ENCODE data around the gene HMBS. TPM values are rescaled to one million over a fixed set of nuclear protein-coding genes. Genes with fewer than 3 reads are reported as not detected.
A peak's percentile ranks its signal among the peaks of the same experiment; 100 is the strongest.

Gene HMBS
- total RNA-seq (2021; fragmentation: NEBNext Ultra II Directional; extraction: Animal tissue kit (Norgen Biotek cat#: 25700)), result 65.5 and 69.3 TPM in 2 replicates
- 104 and 109 TPM in 2 replicates for polyA plus RNA-seq (2011; rRNA removed)
- 123 TPM for polyA plus RNA-seq (2011; cell fraction: cytosol; rRNA removed)
- 128 TPM for polyA plus RNA-seq (2011; cell fraction: nucleus; rRNA removed)
- polyA plus RNA-seq (2012, experiment 1 of 2), result 65.2 to 89.7 TPM (median 83.7 TPM) in 4 replicates
- 110 TPM for polyA plus RNA-seq (2012, experiment 2 of 2)
- polyA plus RNA-seq (2013, experiment 1 of 2), result 45.1 TPM
- polyA plus RNA-seq (2013, experiment 2 of 2), result 44.1 TPM
- 78.6 and 79.0 TPM in 2 replicates for polyA minus RNA-seq (2011; rRNA and poly(A)+ RNA removed)
- polyA minus RNA-seq (2011; cell fraction: cytosol; rRNA and poly(A)+ RNA removed), result 51.2 TPM
- polyA minus RNA-seq (2011; cell fraction: nucleus; rRNA and poly(A)+ RNA removed), result 44.6 TPM
- long read RNA-seq, experiment 1, transcript HMBS-201 (14 exons, 1,501 nt), result major isoform, 45 of 77 reads
- long read RNA-seq, experiment 1, partial matches to known transcripts, result 21 of 77 reads
- long read RNA-seq, experiment 1, other reads (novel, unspliced or antisense), result 9 of 77 reads
- long read RNA-seq, experiment 2, transcript HMBS-201 (14 exons, 1,501 nt), result major isoform, 79 of 104 reads
- long read RNA-seq, experiment 2, partial matches to known transcripts, result 6 of 104 reads
- long read RNA-seq, experiment 2, other reads (novel, unspliced or antisense), result 16 of 104 reads

GRCh38 chr11:119084663-119085436 lies at the start of gene HMBS:
Gene HMBS (plus strand): TSS chr11:119084881. CDS start chr11:119085034, 153 bp downstream.
- H2AFZ ChIP-seq (ENCODE audit: low read length), result peak within 1 kb of the TSS; percentile 27; the same call in 1 of the 2 replicates
- no peaks in the 10 kb centered on the region for H3K9me3 ChIP-seq (ENCODE audit: insufficient read depth in 2 of 2, low read depth in 1 of 2, low read length in 1 of 2)
- peak within 1 kb of the TSS; percentile 80 for H4K91ac ChIP-seq (replicated peaks; ENCODE audit: insufficient read length, low read length)
- H2BK12ac ChIP-seq (ENCODE audit: low read depth, low read length), result peak within 1 kb of the TSS; percentile 2; the same call in 1 of the 2 replicates
- H2BK120ac ChIP-seq (replicated peaks; ENCODE audit: low read depth, low read length), result no peak within 1 kb of the TSS
- ChIA-PET CTCF (ENCODE audit: partially characterized antibody) (interaction anchor here (0.8 to 2.4 kb wide), 8 partner anchors 15 to 114 kb away, joined by 3 to 7 read pairs (median 4); partner anchors contain the start of genes HINFP and HYOU1), POLR2A (ENCODE audit: partially characterized antibody) (interaction anchor here (0.6 to 9.2 kb wide), 31 partner anchors 11 to 253 kb away, joined by 3 to 141 read pairs (median 4); partner anchors contain the start of genes ABCG4, C2CD2L, HINFP and HYOU1)
- H3K27me3 ChIP-seq (replicated peaks in 1 of 4; ENCODE audit: control insufficient read depth in 3 of 4, extremely low read depth in 1 of 4, insufficient read depth in 3 of 4, low read length in 3 of 4), result no peaks in the 10 kb centered on the region
- peak within 1 kb of the TSS; percentile 98 for H3K27ac ChIP-seq (ENCODE audit: low read depth, low read length)
- H3K4me2 ChIP-seq (ENCODE audit: insufficient read depth in 1 of 2, low read depth in 2 of 2, low read length in 2 of 2), result peak within 1 kb of the TSS; percentile 89 to 90
- peak within 1 kb of the TSS; percentile 76 to 92 (median 86) for H3K9ac ChIP-seq (replicated peaks in 1 of 4; ENCODE audit: extremely low read depth in 1 of 4, low read depth in 3 of 4, low read length in 3 of 4)
- H3K36me3 ChIP-seq (ENCODE audit: control insufficient read depth in 2 of 4, insufficient read depth in 4 of 4, low read length in 3 of 4), result peaks cover 2 to 24% (median 10%) of the 10 kb centered on the region in 4 experiments; a peak in 7 of 8 replicates
- peaks cover 7% of the 10 kb centered on the region; the same call in 1 of the 2 replicates for H3K23me2 ChIP-seq (ENCODE audit: low read depth, low read length)
- H4K8ac ChIP-seq (ENCODE audit: extremely low read depth, insufficient read depth, low read length), result peak within 1 kb of the TSS; percentile 88
- H3K56ac ChIP-seq (replicated peaks; ENCODE audit: insufficient read length, low read depth, low read length), result peak within 1 kb of the TSS; percentile 80
- H2BK20ac ChIP-seq (ENCODE audit: low read length), result no peak within 1 kb of the TSS
- peak within 1 kb of the TSS; percentile 66; the same call in 1 of the 2 replicates for H2AK5ac ChIP-seq (ENCODE audit: low read depth, low read length)
- H3K4me3 ChIP-seq (ENCODE audit: extremely low read depth in 1 of 4, insufficient read depth in 2 of 4, low read depth in 3 of 4, low read length in 4 of 4), result peak within 1 kb of the TSS; percentile 78 to 97 (median 86)
- H3K79me1 ChIP-seq (ENCODE audit: low read depth, low read length), result peaks cover 9% of the 10 kb centered on the region
- H3K4me1 ChIP-seq (replicated peaks in 1 of 4; ENCODE audit: control insufficient read depth in 3 of 4, insufficient read depth in 4 of 4, low read length in 3 of 4), result peaks cover 0 to 5% (median 2%) of the 10 kb centered on the region in 4 experiments; a peak in 2 of 7 replicates
- peak within 1 kb of the TSS; percentile 82 for H2BK5ac ChIP-seq (ENCODE audit: low read depth, low read length)
- 2% methylated on average over 39 of the region's 45 CpGs; no CpG with 5 or more reads in 1 of the 2 experiments for WGBS, 2 experiments (ENCODE audit: extremely low coverage in 1 of 2, insufficient coverage in 1 of 2, insufficient read length in 1 of 2, insufficient replicate concordance in 2 of 2, low coverage in 1 of 2, low lambda C conversion rate in 2 of 2, missing lambda C conversion rate in 1 of 2)
- peaks cover 3 to 18% of the 10 kb centered on the region in 2 experiments; a peak in 3 of 4 replicates for H3K79me2 ChIP-seq (ENCODE audit: control insufficient read depth in 1 of 2, insufficient read depth in 2 of 2, low read length in 2 of 2)
- peak within 1 kb of the TSS; percentile 94 for H3K4ac ChIP-seq (replicated peaks; ENCODE audit: insufficient read length, low read depth, low read length)
- peak within 1 kb of the TSS; percentile 92; the same call in 1 of the 2 replicates for H3K18ac ChIP-seq (ENCODE audit: extremely low read depth, low read length)
- no peak within 1 kb of the TSS for H3K14ac ChIP-seq (ENCODE audit: insufficient read length)
- DNase-seq (ENCODE audit: low read depth in 1 of 2, low spot score in 2 of 2), result peak; percentile 75 to 97
- no peak within 1 kb of the TSS for H3K23ac ChIP-seq (ENCODE audit: insufficient read length)
- H4K5ac ChIP-seq (ENCODE audit: insufficient read length, low read depth, low read length), result peak within 1 kb of the TSS; percentile 90
- peaks cover 0 to 1% of the 10 kb centered on the region in 2 experiments for H4K20me1 ChIP-seq (replicated peaks in 1 of 2; ENCODE audit: control insufficient read depth in 1 of 2, insufficient read depth in 2 of 2, low read length in 2 of 2)
- FAIRE-seq, result no peak
- peak within 1 kb of the TSS; percentile 72; the same call in 1 of the 2 replicates for H2BK15ac ChIP-seq (ENCODE audit: low read length)
- TF ChIP-seq KDM1A (IDR thresholded peaks at IDR 0.05; ENCODE audit: borderline replicate concordance, low read length), result no peak; the same call in 1 of the 2 replicates
- TF ChIP-seq EP300 (IDR thresholded peaks at IDR 0.05; ENCODE audit: borderline replicate concordance in 1 of 2, low read depth in 2 of 2, low read length in 2 of 2), result no peak
- no peak for TF ChIP-seq JUN (IDR thresholded peaks at IDR 0.05; ENCODE audit: low read depth, low read length)
- TF ChIP-seq SP1 (IDR thresholded peaks at IDR 0.05; ENCODE audit: low read depth, low read length), result peak; percentile 85
- peak; percentile 95 for TF ChIP-seq POLR2AphosphoS5 (IDR thresholded peaks at IDR 0.05; ENCODE audit: low read depth, low read length)
- 0 out of 2 replicates have a peak, but pooled peaks have one; percentile 18 for TF ChIP-seq KDM5A (IDR thresholded peaks at IDR 0.05; ENCODE audit: low read length)
- TF ChIP-seq CBX5 (IDR thresholded peaks at IDR 0.05; ENCODE audit: low read depth, low read length), result no peak
